Stomach (tissue), 9 donors: ENCODE data around the gene ADCY5. TPM values are rescaled to one million over a fixed set of nuclear protein-coding genes. Genes with fewer than 3 reads are reported as not detected.
A peak's percentile ranks its signal among the peaks of the same experiment; 100 is the strongest.

Source experiments
- DNase-seq, 2 donors: peaks; one replicate each; pipeline versions ENCODE4 v3.0.0 to v3.0.0-alpha.2; 2013 to 2019
- H3K27ac ChIP-seq, 5 donors: fragments of 200-600 bp in 4 of 5; sonication (generic) in 4 of 5; one replicate each; pipeline ENCODE4 v1.5.1; 2013 to 2019; ENCODE audit warnings: mild to moderate bottlenecking in 1 of 5, moderate library complexity in 1 of 5
- H3K27me3 ChIP-seq, 3 donors: fragments of 200-600 bp; sonication (generic); one replicate each; pipeline ENCODE4 v1.5.1; 2017 to 2019; ENCODE audit warnings: mixed run types in 1 of 3
- H3K36me3 ChIP-seq, 4 donors: fragments of 200-600 bp; sonication (generic); 1 replicate in 3 of 4; 2 replicates in 1 of 4; pipeline ENCODE4 v1.5.1; 2016 to 2019
- H3K4me1 ChIP-seq, 4 donors: fragments of 200-600 bp; sonication (generic); one replicate each; pipeline ENCODE4 v1.5.1; 2016 to 2019
- H3K4me3 ChIP-seq, 4 donors: fragments of 200-600 bp; sonication (generic) in 3 of 4; one replicate each; pipeline ENCODE4 v1.5.1; 2016 to 2019; ENCODE audit warnings: mild to moderate bottlenecking in 1 of 4
- H3K9me3 ChIP-seq, 4 donors: fragments of 200-600 bp; sonication (generic); one replicate each; pipeline ENCODE4 v1.5.1; 2016 to 2019
- CTCF ChIP-seq, 7 experiments: fragments of 450-650 bp in 4 of 7; fragments of 200-600 bp in 3 of 7; sonication (generic) in 3 of 7; IDR thresholded peaks; one replicate each; pipeline ENCODE4 v1.5.1; 2016 to 2019; ENCODE audit warnings: antibody characterized with exemption in 7 of 7, control low read depth in 2 of 7, mild to moderate bottlenecking in 1 of 7
- EP300 ChIP-seq: sonication (generic); formaldehyde crosslinking; IDR thresholded peaks from one replicate; pipeline ENCODE4 v1.6.1; 2017; ENCODE audit warnings: antibody characterized with exemption
- POLR2A ChIP-seq, 4 donors: fragments of 450-650 bp; IDR thresholded peaks; one replicate each; pipeline ENCODE4 v1.6.1; 2016; ENCODE audit warnings: antibody characterized with exemption in 4 of 4, control low read depth in 2 of 4, mild to moderate bottlenecking in 1 of 4, moderate library complexity in 1 of 4
- POLR2AphosphoS5 ChIP-seq, 3 donors: sonication (generic); formaldehyde crosslinking; IDR thresholded peaks; one replicate each; pipeline ENCODE4 v1.6.1; 2016; ENCODE audit warnings: antibody characterized with exemption in 3 of 3
- WGBS, 5 donors: extraction: QIAGEN DNeasy Blood & Tissue Kit in 3 of 5; methylation state at CpG; one replicate each; pipeline versions ENCODE4 v1.1.5 to v1.1.7; 2013 to 2018; 5-methylcytosine and 5-hydroxymethylcytosine counted together
- intact Hi-C: fragments of 100-400 bp; cut with DNase I; formaldehyde crosslinking; loops from one replicate; pipeline ENCODE4 v1.15.1; 2023; ENCODE audit warnings: low total_unique reads
- polyA plus RNA-seq, 3 donors: library from polyadenylated mRNA; stranded (reverse); fragments of 200-250 nt; gene quantifications; one replicate each; pipeline ENCODE4 v1.2.3, GENCODE V29; 2013
- total RNA-seq, 5 donors: library from RNA; depleted of rRNA; stranded (reverse); fragments of >200 nt; gene quantifications; one replicate each; pipeline versions ENCODE4 v1.1.0 to v1.2.3, GENCODE V29; 2014 to 2016
- donor health status: healthy with polysubstance abuse.
- donor health status: Bipolar disorder and iron deficiency.
- donor health status: healthy.

The ADCY5 gene
- total and polyA plus RNA-seq, 8 donors = 1.8 to 79.9 (median 16.3) TPM

- 71 to 84% (median 77%) methylated on average over 5 of the region's 5 CpGs; no CpG with 5 or more reads in 1 of the 5 donors for WGBS, 5 donors
- H3K4me3 ChIP-seq = no peak overlapping the region
- H3K9me3 ChIP-seq = no peaks in the 10 kb centered on the region
- H3K27me3 ChIP-seq = peaks cover 0 to 6% (median 0%) of the 10 kb centered on the region in 3 donors
- intact Hi-C loops = no loop called here
- peaks cover 0 to 87% (median 48%) of the 10 kb centered on the region in 4 donors for H3K4me1 ChIP-seq
- peak overlapping the region in 4 of 5 donors; percentile 33 to 89 (median 68) for H3K27ac ChIP-seq
- H3K36me3 ChIP-seq = no peaks in the 10 kb centered on the region
- no peak for DNase-seq
- TF ChIP-seq POLR2A (IDR thresholded peaks at IDR 0.05) = no peak
Measured at GRCh38 chr3:123422457-123422856, 26.4 kb downstream of the ADCY5 start.

- peak in 1 of 2 donors; percentile 68 for DNase-seq
- H3K9me3 ChIP-seq = no peaks in the 10 kb centered on the region
- H3K4me1 ChIP-seq = peaks cover 0 to 90% (median 51%) of the 10 kb centered on the region in 4 donors
- H3K36me3 ChIP-seq = no peaks in the 10 kb centered on the region
- peaks cover 0 to under 1% (median 0%) of the 10 kb centered on the region in 3 donors for H3K27me3 ChIP-seq
- WGBS, 5 donors = 31 to 37% (median 33%) methylated on average over 6 of the region's 6 CpGs
- no peak overlapping the region for H3K4me3 ChIP-seq
- peak overlapping the region in 4 of 5 donors; percentile 36 to 89 (median 68) for H3K27ac ChIP-seq
- TF ChIP-seq POLR2A (IDR thresholded peaks at IDR 0.05) = no peak
- TF ChIP-seq POLR2AphosphoS5 (IDR thresholded peaks at IDR 0.05) = no peak
- no peak for TF ChIP-seq CTCF (IDR thresholded peaks at IDR 0.05)
- no peak for TF ChIP-seq EP300
- intact Hi-C loops = no loop called here
Measured at GRCh38 chr3:123421353-123422174, 27.3 kb downstream of the ADCY5 start.

GRCh38 chr3:123420416-123420968, 28.4 kb downstream of the ADCY5 start:
- TF ChIP-seq POLR2A (IDR thresholded peaks at IDR 0.05) (no peak), CTCF (IDR thresholded peaks at IDR 0.05) (no peak)
- Histone ChIP-seq H3K4me1 (peaks cover 0 to 91% (median 51%) of the 10 kb centered on the region in 4 donors), H3K27ac (peak overlapping the region in 4 of 5 donors; percentile 26 to 89 (median 68)), H3K4me3 (no peak overlapping the region), H3K27me3 (no peaks in the 10 kb centered on the region), H3K9me3 (no peaks in the 10 kb centered on the region), H3K36me3 (no peaks in the 10 kb centered on the region)
- DNase-seq = no peak
- intact Hi-C loops = no loop called here
- WGBS, 5 donors = 52 to 81% (median 77%) methylated on average over 7 to 8 of the region's 8 CpGs

- Histone ChIP-seq H3K27me3 (no peaks in the 10 kb centered on the region), H3K9me3 (no peaks in the 10 kb centered on the region), H3K27ac (peak overlapping the region in 4 of 5 donors; percentile 51 to 89 (median 74)), H3K36me3 (no peaks in the 10 kb centered on the region), H3K4me1 (peaks cover 0 to 90% (median 53%) of the 10 kb centered on the region in 4 donors), H3K4me3 (no peak overlapping the region)
- DNase-seq = no peak
- TF ChIP-seq CTCF (IDR thresholded peaks at IDR 0.05) (no peak), POLR2AphosphoS5 (IDR thresholded peaks at IDR 0.05) (peak in 2 of 3 donors; percentile 41 to 49)
- intact Hi-C loops = no loop called here
- 68 to 81% (median 73%) methylated on average over 7 of the region's 7 CpGs for WGBS, 5 donors
Measured at GRCh38 chr3:123419850-123420297, 29.0 kb downstream of the ADCY5 start.
